Peyer's patch (tissue), 4 donors: Measurements from ENCODE around the gene OR51B2.

Experiments
- CTCF ChIP-seq, 6 experiments: fragments of 450-650 bp in 4 of 6; fragments of 200-600 bp in 2 of 6; sonication (generic) in 1 of 6; IDR thresholded peaks; one replicate each; pipeline ENCODE4 v1.5.1; 2017 to 2019; ENCODE audit warnings: antibody characterized with exemption in 6 of 6, mild to moderate bottlenecking in 3 of 6, moderate library complexity in 1 of 6
- POLR2A ChIP-seq, 2 donors: fragments of 450-650 bp; IDR thresholded peaks; one replicate each; pipeline ENCODE4 v1.5.1; 2017; ENCODE audit warnings: antibody characterized with exemption in 2 of 2, mild to moderate bottlenecking in 2 of 2, moderate library complexity in 2 of 2

GRCh38 chr11:5300251-5300650 is 23.8 kb downstream of the OR51B2 start:
- TF ChIP-seq CTCF (IDR thresholded peaks at IDR 0.05) (no peak), POLR2A (IDR thresholded peaks at IDR 0.05) (no peak)
